Psoas muscle (tissue), 8 donors: ENCODE results near the gene STT3B. TPM values are rescaled to one million over a fixed set of nuclear protein-coding genes. Genes with fewer than 3 reads are reported as not detected.

Experiments
- ATAC-seq, 4 donors: fragments of 200-7000 bp; cut with Tn5 transposase; one replicate each; pipeline ENCODE4 v1.9.1; 2020; ENCODE audit warnings: moderate library complexity in 3 of 4, mild to moderate bottlenecking in 2 of 4
- DNase-seq, 2 donors: peaks; one replicate each; pipeline ENCODE4 v3.0.0-alpha.2; 2020
- H3K27ac ChIP-seq: fragments of 200-600 bp; one replicate; pipeline ENCODE4 v1.8.0; 2022
- H3K27me3 ChIP-seq, 3 donors: fragments of 200-600 bp in 1 of 3; one replicate each; pipeline versions ENCODE4 v1.6.1 to v1.8.0; 2013 to 2022; ENCODE audit warnings: low read length in 2 of 3, mild to moderate bottlenecking in 2 of 3, moderate library complexity in 1 of 3; ENCODE audit not compliant: insufficient read depth in 3 of 3
- H3K36me3 ChIP-seq, 2 donors: fragments of 200-600 bp in 1 of 2; one replicate each; pipeline versions ENCODE4 v1.6.1 to v1.8.0; 2013 to 2022; ENCODE audit warnings: low read depth in 1 of 2, mild to moderate bottlenecking in 1 of 2, moderate library complexity in 1 of 2; ENCODE audit not compliant: insufficient read depth in 1 of 2
- H3K4me1 ChIP-seq: fragments of 200-600 bp; one replicate; pipeline ENCODE4 v1.8.0; 2022
- H3K4me3 ChIP-seq: fragments of 200-600 bp; one replicate; pipeline ENCODE4 v1.8.0; 2022; ENCODE audit warnings: mild to moderate bottlenecking
- H3K9me3 ChIP-seq: fragments of 200-600 bp; one replicate; pipeline ENCODE4 v1.8.0; 2022
- CTCF ChIP-seq: fragments of 200-600 bp; IDR thresholded peaks from one replicate; pipeline ENCODE4 v1.8.0; 2022; ENCODE audit warnings: antibody characterized with exemption
- WGBS, 3 donors: extraction: QIAGEN DNeasy Blood & Tissue Kit; methylation state at CpG; one replicate each; pipeline versions ENCODE4 v1.1.6 to v1.1.7; 2013; 5-methylcytosine and 5-hydroxymethylcytosine counted together
- intact Hi-C, 2 donors: fragments of 100-400 bp; cut with DNase I; formaldehyde crosslinking; loops; one replicate each; pipeline versions ENCODE4 v1.11.0 to v1.14.2; 2022
- polyA plus RNA-seq, 3 donors: library from polyadenylated mRNA; stranded (reverse); fragments of 200-250 nt; gene quantifications; one replicate each; pipeline ENCODE4 v1.2.3, GENCODE V29; 2013
- total RNA-seq, 4 donors: library from RNA; stranded (reverse); fragmentation: NEBNext Ultra II Directional in 2 of 4; extraction: Animal tissue kit (Norgen Biotek cat#: 25700) in 2 of 4; gene quantifications; one replicate each; pipeline versions ENCODE4 v1.2.1 to v1.2.4, GENCODE V29; 2021 to 2023
- donor health status: healthy with polysubstance abuse.
- donor health status: DM: no; HTN: no; CAD: no; lungs with moderate emphysema.
- donor health status: Bipolar disorder and iron deficiency.
- donor health status: healthy.
- donor health status: DM: yes; HTN: yes; CAD: no.
- donor health status: DM: no; HTN: no; CAD: no.
- donor health status: DM: no; HTN: no; CAD: no.
- donor health status: DM: yes; HTN: yes; CAD: no.

The STT3B gene
- total and polyA plus RNA-seq, 7 donors = 33.8 to 95.5 (median 56.9) TPM

- no peak for TF ChIP-seq CTCF
- DNase-seq (no peak), ATAC-seq (no peak)
- intact Hi-C loops = loop anchor here (5.0 to 10.0 kb wide), 3 partner anchors 43 to 769 kb away; no protein-coding TSS in a partner anchor
- Histone ChIP-seq H3K9me3 (no peaks in the 10 kb centered on the region), H3K4me3 (peak overlapping the region; percentile 88), H3K27me3 (no peaks in the 10 kb centered on the region), H3K27ac (no peak overlapping the region), H3K36me3 (no peaks in the 10 kb centered on the region), H3K4me1 (peaks cover 30% of the 10 kb centered on the region)
- WGBS, 3 donors = 10 to 14% (median 14%) methylated on average over 5 of the region's 5 CpGs
Measured at GRCh38 chr3:31534065-31534425, 1.3 kb downstream of the STT3B start.

- peak overlapping the region; percentile 88 for H3K4me3 ChIP-seq
Measured at GRCh38 chr3:31536497-31536896, 3.8 kb downstream of the STT3B start.

GRCh38 chr3:31538801-31539200 lies 6.1 kb downstream of the STT3B start:
- no peak for TF ChIP-seq CTCF
- intact Hi-C loops = loop anchor here (10.0 kb wide), 2 partner anchors 106 to 774 kb away; no protein-coding TSS in a partner anchor
- Histone ChIP-seq H3K4me1 (peaks cover 44% of the 10 kb centered on the region), H3K27me3 (no peaks in the 10 kb centered on the region), H3K4me3 (no peak overlapping the region), H3K36me3 (no peaks in the 10 kb centered on the region), H3K9me3 (no peaks in the 10 kb centered on the region), H3K27ac (no peak overlapping the region)
- WGBS, 3 donors = 86 to 89% (median 89%) methylated on average over 2 of the region's 2 CpGs
- DNase-seq (no peak), ATAC-seq (no peak)

More at GRCh38 chr3:31536497-31536896, 3.8 kb downstream of the STT3B start:
- Histone ChIP-seq H3K27me3 (no peaks in the 10 kb centered on the region), H3K27ac (no peak overlapping the region), H3K4me1 (peaks cover 36% of the 10 kb centered on the region), H3K36me3 (no peaks in the 10 kb centered on the region), H3K9me3 (no peaks in the 10 kb centered on the region)
- no peak for DNase-seq
- no peak for TF ChIP-seq CTCF
- no peak for ATAC-seq
- intact Hi-C loops = loop anchor here (10.0 kb wide), 2 partner anchors 108 to 772 kb away; no protein-coding TSS in a partner anchor
- WGBS, 3 donors = 23 to 51% (median 31%) methylated on average over 2 of the region's 2 CpGs

GRCh38 chr3:31539275-31539674 lies 6.5 kb downstream of the STT3B start:
- DNase-seq (no peak), ATAC-seq (no peak)
- intact Hi-C loops = loop anchor here (10.0 kb wide), 2 partner anchors 106 to 774 kb away; no protein-coding TSS in a partner anchor
- H3K27ac ChIP-seq = no peak overlapping the region
- WGBS, 3 donors = 59 to 76% (median 59%) methylated on average over 1 of the region's 1 CpG
- H3K4me3 ChIP-seq = no peak overlapping the region
- no peaks in the 10 kb centered on the region for H3K9me3 ChIP-seq
- H3K4me1 ChIP-seq = peaks cover 44% of the 10 kb centered on the region
- no peak for TF ChIP-seq CTCF
- H3K36me3 ChIP-seq = no peaks in the 10 kb centered on the region
- H3K27me3 ChIP-seq = no peaks in the 10 kb centered on the region

- Histone ChIP-seq H3K4me3 (no peak overlapping the region), H3K9me3 (no peaks in the 10 kb centered on the region), H3K4me1 (peaks cover 39% of the 10 kb centered on the region), H3K36me3 (no peaks in the 10 kb centered on the region), H3K27me3 (no peaks in the 10 kb centered on the region), H3K27ac (no peak overlapping the region)
- WGBS, 3 donors = 62 to 68% (median 63%) methylated on average over 2 of the region's 2 CpGs
- ATAC-seq = no peak
- TF ChIP-seq CTCF = no peak
- intact Hi-C loops = no loop called here
- DNase-seq = no peak
Measured at GRCh38 chr3:31541089-31541488, 8.4 kb downstream of the STT3B start.
